Skin of body (tissue), 1 donor: ENCODE results near the gene NCF2. TPM values are rescaled to one million over a fixed set of nuclear protein-coding genes. Genes with fewer than 3 reads are reported as not detected.

Source experiments
- total RNA-seq: library from RNA; depleted of rRNA; stranded (reverse); fragments of >200 nt; gene quantifications from one replicate; pipeline ENCODE4 v1.2.3, GENCODE V29; 2014

Gene NCF2
- total RNA-seq, 1 donor from 2014 or later: 19.1 TPM

Other genes starting within 250 kb of the NCF2 start
- 0.79 TPM for gene NMNAT2, start 172.1 kb downstream of the NCF2 start, total RNA-seq
- 22.4 TPM for gene SMG7, start 118.0 kb downstream of the NCF2 start, total RNA-seq
- gene ARPC5, start 45.3 kb upstream of the NCF2 start, total RNA-seq: 79.5 TPM
- gene APOBEC4, start 62.9 kb upstream of the NCF2 start, total RNA-seq: not detected
- 39.4 TPM for gene RGL1, start 214.7 kb upstream of the NCF2 start, total RNA-seq